Left ventricle myocardium inferior (tissue), 1 donor: ENCODE measurements around the gene MYO5B. TPM values are rescaled to one million over a fixed set of nuclear protein-coding genes. Genes with fewer than 3 reads are reported as not detected.

Experiments used
- DNase-seq: peaks from one replicate; pipeline ENCODE4 v3.0.0-alpha.2; 2020
- H3K27ac ChIP-seq: fragments of 200-600 bp; replicated peaks from 2 replicates; pipeline ENCODE4 v1.8.0; 2021
- H3K27me3 ChIP-seq: fragments of 200-600 bp; 2 replicates; pipeline ENCODE4 v1.8.0; 2021; ENCODE audit warnings: low read depth
- H3K36me3 ChIP-seq: fragments of 200-600 bp; 2 replicates; pipeline ENCODE4 v1.8.0; 2021
- H3K4me1 ChIP-seq: fragments of 200-600 bp; 2 replicates; pipeline ENCODE4 v1.8.0; 2021
- H3K4me3 ChIP-seq: fragments of 200-600 bp; 2 replicates; pipeline ENCODE4 v1.8.0; 2021; ENCODE audit warnings: mild to moderate bottlenecking, moderate library complexity
- H3K9me3 ChIP-seq: fragments of 200-600 bp; replicated peaks from 2 replicates; pipeline ENCODE4 v1.8.0; 2021
- CTCF ChIP-seq: fragments of 200-600 bp; IDR thresholded peaks from 2 replicates; pipeline ENCODE4 v1.8.0; 2021; ENCODE audit warnings: antibody characterized with exemption, mild to moderate bottlenecking, borderline replicate concordance
- intact Hi-C: fragments of 100-400 bp; cut with micrococcal nuclease; formaldehyde crosslinking; loops from one replicate; pipeline ENCODE4 v1.11.0; 2022
- total RNA-seq: library from RNA; stranded (reverse); fragmentation: NEBNext Ultra II Directional; extraction: Animal tissue kit (Norgen Biotek cat#: 25700); gene quantifications from one replicate; pipeline ENCODE4 v1.2.1, GENCODE V29; 2021
- donor health status: DM: no; HTN: yes; CAD: no; lungs with severe emphysema.

The MYO5B gene
- total RNA-seq, 1 donor from 2014 or later, result 0.44 TPM

DNA sequence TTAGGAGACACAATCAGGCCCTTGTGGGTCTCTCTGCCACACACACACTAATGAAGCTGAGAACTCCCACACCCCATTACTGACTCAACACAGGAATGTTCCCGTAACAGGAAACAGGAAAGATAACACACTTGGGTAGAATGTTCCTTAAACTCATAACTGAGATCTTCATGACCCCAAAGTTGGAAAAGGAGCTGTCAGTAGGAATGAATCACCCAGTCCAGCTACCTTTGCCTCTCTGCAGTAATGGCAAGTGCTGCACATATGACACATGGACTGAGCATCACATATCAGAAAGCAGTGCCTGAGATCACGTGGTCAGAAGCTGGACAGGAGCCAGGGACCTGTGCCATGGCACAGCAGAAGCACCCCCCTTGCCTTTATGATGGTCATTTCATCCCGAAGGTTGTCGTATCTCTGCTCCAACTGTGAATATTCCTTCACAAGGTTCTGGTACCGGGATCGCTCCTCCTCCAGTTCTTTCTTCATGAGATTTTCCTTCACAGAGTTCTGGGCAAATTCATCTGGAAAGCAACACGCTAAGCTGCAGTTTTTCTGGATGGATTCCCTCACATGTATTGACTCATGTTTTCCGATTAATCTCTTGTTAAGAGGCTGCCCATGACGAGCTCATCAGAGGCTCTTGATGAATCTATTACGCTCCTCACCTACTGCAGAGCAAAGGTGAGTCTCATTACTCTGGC, 316.2 kb downstream of the MYO5B start:
- no peak for DNase-seq
- H3K36me3 ChIP-seq, result no peaks in the 10 kb centered on the region
- no peaks in the 10 kb centered on the region for H3K4me1 ChIP-seq
- intact Hi-C loops, result no loop called here
- H3K9me3 ChIP-seq, result no peaks in the 10 kb centered on the region
- H3K27me3 ChIP-seq, result peaks cover 64% of the 10 kb centered on the region
- H3K27ac ChIP-seq, result no peak overlapping the region
- TF ChIP-seq CTCF, result no peak
- no peak overlapping the region for H3K4me3 ChIP-seq

DNA sequence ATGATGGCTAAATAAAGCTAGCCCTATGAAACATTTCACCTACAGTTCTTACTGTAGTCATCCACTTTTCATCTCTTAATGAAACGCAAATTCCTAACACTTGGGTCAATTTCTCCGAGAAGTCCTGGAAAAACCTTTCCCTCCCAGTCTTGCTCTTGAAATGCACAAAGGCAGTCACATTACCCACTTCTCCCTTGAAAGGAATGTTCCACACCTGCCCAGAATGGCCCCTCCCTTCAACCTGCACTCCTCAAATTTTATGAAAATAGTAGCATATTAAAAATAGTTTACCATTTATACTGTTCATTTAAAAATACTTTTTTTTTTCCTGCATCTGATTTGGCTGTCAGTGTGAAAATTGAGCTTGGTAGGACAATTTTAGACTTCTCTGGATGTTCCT, 316.9 kb downstream of the MYO5B start:
- DNase-seq, result no peak
- H3K27ac ChIP-seq, result no peak overlapping the region
- no peak overlapping the region for H3K4me3 ChIP-seq
- no peaks in the 10 kb centered on the region for H3K4me1 ChIP-seq
- intact Hi-C loops, result no loop called here
- H3K36me3 ChIP-seq, result no peaks in the 10 kb centered on the region
- H3K27me3 ChIP-seq, result peaks cover 66% of the 10 kb centered on the region
- H3K9me3 ChIP-seq, result no peaks in the 10 kb centered on the region
- TF ChIP-seq CTCF, result no peak

- H3K27me3 ChIP-seq, result peaks cover 63% of the 10 kb centered on the region
- DNase-seq, result no peak
- intact Hi-C loops, result no loop called here
- H3K9me3 ChIP-seq, result no peaks in the 10 kb centered on the region
- no peak overlapping the region for H3K4me3 ChIP-seq
- H3K4me1 ChIP-seq, result no peaks in the 10 kb centered on the region
- no peak overlapping the region for H3K27ac ChIP-seq
- no peaks in the 10 kb centered on the region for H3K36me3 ChIP-seq
- TF ChIP-seq CTCF, result no peak
Measured at GRCh38 chr18:49876536-49876935, 318.4 kb downstream of the MYO5B start.

DNA sequence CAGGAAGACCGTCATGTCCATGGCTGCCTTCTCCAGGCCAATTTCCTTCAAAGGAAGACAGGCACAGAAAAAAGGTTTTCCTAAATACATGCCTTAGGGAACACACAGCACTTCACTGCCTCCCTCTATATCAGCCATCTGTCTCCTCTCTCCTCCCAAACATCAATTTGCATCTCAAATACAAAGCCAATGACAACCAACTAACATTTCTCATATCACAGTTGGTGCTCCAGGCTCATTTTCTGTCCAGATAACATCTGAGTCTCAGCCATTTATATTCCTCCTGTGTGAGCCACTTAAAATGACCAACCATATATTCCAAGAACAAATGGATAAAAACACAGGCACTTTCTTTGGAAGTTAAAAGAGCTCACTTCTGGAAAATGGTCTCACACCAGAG, 319.2 kb downstream of the MYO5B start:
- Histone ChIP-seq H3K4me1 (no peaks in the 10 kb centered on the region), H3K4me3 (no peak overlapping the region), H3K27me3 (peaks cover 62% of the 10 kb centered on the region), H3K36me3 (no peaks in the 10 kb centered on the region), H3K9me3 (no peaks in the 10 kb centered on the region), H3K27ac (no peak overlapping the region)
- TF ChIP-seq CTCF, result no peak
- DNase-seq, result no peak
- intact Hi-C loops, result no loop called here

DNA sequence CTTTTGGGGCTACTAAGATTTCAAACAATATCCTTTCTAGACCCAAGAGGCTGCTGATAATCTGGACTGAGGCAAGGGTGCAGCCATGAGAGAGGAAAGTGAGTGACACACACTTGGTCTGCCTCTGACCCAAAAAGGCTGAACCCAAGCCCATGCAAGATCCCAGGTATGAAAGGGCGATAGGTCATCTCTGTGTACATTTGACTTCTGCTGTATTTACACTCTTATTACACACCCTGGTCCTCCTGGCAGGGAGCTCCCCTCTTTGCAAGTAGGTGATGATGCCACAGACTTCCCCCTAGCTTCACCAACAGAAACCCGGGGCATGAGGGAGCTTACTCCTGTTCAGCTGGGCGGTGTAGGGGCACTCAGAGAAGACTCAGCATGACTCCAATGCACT, 319.8 kb downstream of the MYO5B start:
- intact Hi-C loops, result no loop called here
- Histone ChIP-seq H3K4me1 (no peaks in the 10 kb centered on the region), H3K27me3 (peaks cover 57% of the 10 kb centered on the region), H3K27ac (no peak overlapping the region), H3K36me3 (no peaks in the 10 kb centered on the region), H3K4me3 (no peak overlapping the region), H3K9me3 (no peaks in the 10 kb centered on the region)
- DNase-seq, result no peak
- TF ChIP-seq CTCF, result no peak
